SHP77 (cell line): ENCODE data around the gene PDCD2.
"Not testable (repeated sequence)": the region's sequence is repeated elsewhere in the genome, so short reads cannot be mapped to it uniquely, and the experiment has no call there.

Experiments
- DNase-seq, 2 experiments: peaks; one replicate each; lab custom pipeline; 2025; lab: John Stamatoyannopoulos, UW

Gene PDCD2

GRCh38 chr6:170552765-170553533 is 31.5 kb downstream of the PDCD2 start, which contains the start of gene PSMB1:
Gene PSMB1 (minus strand): TSS chr6:170553307. CDS start chr6:170553242, 65 bp downstream.
- DNase-seq: peak; percentile 85 to 97

DNA sequence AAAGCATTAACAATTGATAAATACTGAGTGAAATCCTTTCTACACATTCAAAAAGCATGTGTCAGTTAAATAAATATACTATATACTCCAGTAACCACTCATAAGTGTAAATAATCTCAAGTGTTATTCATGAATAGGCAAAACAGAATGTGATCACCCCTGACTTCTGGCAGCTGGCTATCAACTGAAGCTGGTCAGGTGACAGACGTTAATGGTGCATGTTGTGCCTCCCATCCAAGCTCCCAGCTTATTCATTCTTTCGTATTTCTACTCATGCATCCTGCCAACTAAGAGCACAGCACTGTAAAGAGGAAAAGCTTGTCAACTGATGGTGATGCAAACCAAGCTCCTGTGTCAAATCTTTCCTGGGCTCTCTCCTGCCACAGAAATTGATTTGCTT is 39.0 kb downstream of the PDCD2 start:
- DNase-seq: no peak

GRCh38 chr6:170542031-170542719 is 42.3 kb downstream of the PDCD2 start:
- DNase-seq: no peak

- no peak for DNase-seq
These were observed 47.1 kb downstream of the PDCD2 start for GRCh38 chr6:170537329-170537728.

GRCh38 chr6:170536671-170537070 is 47.8 kb downstream of the PDCD2 start:
- DNase-seq: no peak

DNA sequence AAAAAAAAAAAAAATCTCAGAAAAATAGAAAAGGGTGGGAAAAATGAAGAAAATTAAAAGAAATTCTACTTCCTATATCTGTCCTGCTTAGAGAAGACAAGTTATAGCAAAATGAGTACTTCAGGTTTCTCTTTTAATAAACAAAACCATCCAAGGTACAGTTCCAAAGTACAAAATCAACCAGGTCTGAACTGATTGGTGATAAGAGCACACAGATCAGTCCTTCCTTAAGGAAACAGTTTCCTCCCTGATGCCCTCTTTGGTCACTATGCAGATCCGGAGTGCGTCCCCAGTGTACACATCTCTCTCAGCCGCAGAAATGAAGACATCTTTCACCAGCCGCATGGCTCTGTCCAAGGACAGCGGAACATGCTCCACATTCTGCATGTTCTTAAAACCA is 49.4 kb downstream of the PDCD2 start:
- DNase-seq: no peak

- no peak for DNase-seq
These were observed 50.6 kb downstream of the PDCD2 start for GRCh38 chr6:170533792-170534191.

DNA sequence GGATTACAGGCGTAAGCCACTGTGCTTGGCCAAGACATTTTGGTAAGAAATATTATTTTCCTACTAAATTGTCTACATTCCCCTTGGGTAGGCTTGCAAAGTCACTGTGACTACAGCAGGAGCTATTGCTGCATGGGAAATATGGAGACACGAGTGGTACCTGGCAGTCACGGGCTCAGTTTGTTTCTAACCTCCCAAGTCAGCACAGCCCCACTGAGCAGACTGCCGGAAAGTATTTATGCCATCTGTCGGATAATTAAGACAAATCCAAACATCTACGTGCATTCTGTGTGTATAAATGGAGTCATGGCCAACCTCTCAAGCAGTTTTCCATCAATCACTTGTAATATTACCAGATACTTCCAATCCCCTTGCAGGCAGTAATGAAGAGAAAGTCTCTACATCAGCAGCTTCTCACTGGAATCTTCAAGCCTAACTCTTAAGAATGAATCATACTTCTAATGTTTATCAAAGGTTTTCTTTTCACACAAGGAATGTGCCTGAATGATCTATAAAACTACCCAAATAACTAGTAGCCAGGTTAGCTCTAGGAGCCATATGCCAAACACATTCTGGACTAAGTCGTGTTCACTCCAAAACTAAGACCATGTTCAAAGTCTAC is 51.5 kb downstream of the PDCD2 start:
- no peak for DNase-seq

- DNase-seq: peak; percentile 31 to 60
These were observed 54.5 kb downstream of the PDCD2 start for GRCh38 chr6:170529839-170530469.

GRCh38 chr6:170527995-170528394 is 56.4 kb downstream of the PDCD2 start:
- not testable (repeated sequence) for DNase-seq

- no peak for DNase-seq
These were observed 58.6 kb downstream of the PDCD2 start for GRCh38 chr6:170525795-170526194.
